GM18498 (cell line): Measurements from ENCODE around the gene HGS.

ENCODE experiments used
- ATAC-seq: cut with Tn5 transposase; IDR thresholded peaks from one replicate; pipeline ENCODE4 v1.9.1; 2021; ENCODE audit warnings: mild to moderate bottlenecking, moderate library complexity; ENCODE audit not compliant: unreplicated experiment

Gene HGS

GRCh38 chr17:81683208-81683583 lies 615 bp upstream of the HGS start:
- ATAC-seq: no peak

- no peak for ATAC-seq
These were observed 666 bp downstream of the HGS start for GRCh38 chr17:81684442-81684911.

- ATAC-seq: no peak
These were observed 1.3 kb downstream of the HGS start for GRCh38 chr17:81685108-81685507.

- no peak for ATAC-seq
These were observed 2.8 kb downstream of the HGS start for GRCh38 chr17:81686614-81687013.

- no peak for ATAC-seq
These were observed 4.1 kb downstream of the HGS start for GRCh38 chr17:81687770-81688541.

- no peak for ATAC-seq
These were observed 4.8 kb downstream of the HGS start for GRCh38 chr17:81688616-81689015.

- ATAC-seq: no peak
These were observed 6.3 kb downstream of the HGS start for GRCh38 chr17:81690066-81690465.

GRCh38 chr17:81690549-81690948 lies 6.7 kb downstream of the HGS start:
- ATAC-seq: no peak

GRCh38 chr17:81691196-81691595 lies 7.4 kb downstream of the HGS start:
- no peak for ATAC-seq

- ATAC-seq: no peak
These were observed 7.8 kb downstream of the HGS start for GRCh38 chr17:81691608-81692007.

GRCh38 chr17:81693509-81694210 lies 9.8 kb downstream of the HGS start:
- ATAC-seq: no peak

- ATAC-seq: no peak
These were observed 11.0 kb downstream of the HGS start for GRCh38 chr17:81694810-81695209.

GRCh38 chr17:81695211-81695610 lies 11.4 kb downstream of the HGS start:
- ATAC-seq: no peak

- no peak for ATAC-seq
These were observed 12.0 kb downstream of the HGS start for GRCh38 chr17:81695801-81696200.

- no peak for ATAC-seq
These were observed 12.6 kb downstream of the HGS start for GRCh38 chr17:81696218-81696941.

GRCh38 chr17:81697261-81698044 lies 13.6 kb downstream of the HGS start:
- ATAC-seq: no peak

- ATAC-seq: no peak
These were observed 16.8 kb downstream of the HGS start for GRCh38 chr17:81700353-81701287.

GRCh38 chr17:81701288-81702071 lies 17.7 kb downstream of the HGS start:
- ATAC-seq: no peak
